Superior temporal gyrus (tissue), 1 donor: ENCODE data around the gene AXL.
A peak's percentile ranks its signal among the peaks of the same experiment; 100 is the strongest.
"Not testable (repeated sequence)": the region's sequence is repeated elsewhere in the genome, so short reads cannot be mapped to it uniquely, and the experiment has no call there.

Source experiments
- DNase-seq: peaks from one replicate; pipeline ENCODE4 v3.0.0-alpha.2; 2016; ENCODE audit errors: extremely low spot score

AXL gene

DNA sequence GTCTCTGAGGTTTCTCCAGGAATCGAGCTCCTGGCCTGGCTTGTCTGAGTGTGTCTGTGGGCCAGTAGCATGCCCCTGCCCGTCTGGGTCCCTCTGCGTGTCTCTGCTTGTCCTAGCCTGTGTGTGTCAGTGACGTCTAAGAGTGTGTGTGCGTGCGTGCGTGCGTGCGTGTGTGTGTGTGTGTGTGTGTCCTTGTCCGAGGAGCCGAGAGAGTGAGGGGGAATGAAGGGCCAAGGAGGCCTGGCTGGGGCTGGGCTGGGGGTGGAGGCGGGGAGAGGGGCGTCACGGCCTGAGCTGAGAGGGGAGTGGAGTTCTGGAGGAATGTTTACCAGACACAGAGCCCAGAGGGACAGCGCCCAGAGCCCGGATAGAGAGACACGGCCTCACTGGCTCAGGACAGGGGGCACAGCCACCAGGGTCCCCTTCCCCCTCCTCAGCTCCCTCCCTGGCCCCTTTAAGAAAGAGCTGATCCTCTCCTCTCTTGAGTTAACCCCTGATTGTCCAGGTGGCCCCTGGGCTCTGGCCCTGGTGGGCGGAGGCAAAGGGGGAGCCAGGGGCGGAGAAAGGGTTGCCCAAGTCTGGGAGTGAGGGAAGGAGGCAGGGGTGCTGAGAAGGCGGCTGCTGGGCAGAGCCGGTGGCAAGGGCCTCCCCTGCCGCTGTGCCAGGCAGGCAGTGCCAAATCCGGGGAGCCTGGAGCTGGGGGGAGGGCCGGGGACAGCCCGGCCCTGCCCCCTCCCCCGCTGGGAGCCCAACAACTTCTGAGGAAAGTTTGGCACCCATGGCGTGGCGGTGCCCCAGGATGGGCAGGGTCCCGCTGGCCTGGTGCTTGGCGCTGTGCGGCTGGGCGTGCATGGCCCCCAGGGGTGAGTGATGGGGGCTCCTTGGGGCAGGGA is at the start of gene AXL:
Gene AXL, plus strand, starts transcription at position 609 of the 893 bp plus-strand sequence. Its CDS starts 170 bp downstream, at position 779.
- DNase-seq, result no peak

GRCh38 chr19:41172297-41173164 is 46.5 kb upstream of the AXL start:
- no peak for DNase-seq

DNA sequence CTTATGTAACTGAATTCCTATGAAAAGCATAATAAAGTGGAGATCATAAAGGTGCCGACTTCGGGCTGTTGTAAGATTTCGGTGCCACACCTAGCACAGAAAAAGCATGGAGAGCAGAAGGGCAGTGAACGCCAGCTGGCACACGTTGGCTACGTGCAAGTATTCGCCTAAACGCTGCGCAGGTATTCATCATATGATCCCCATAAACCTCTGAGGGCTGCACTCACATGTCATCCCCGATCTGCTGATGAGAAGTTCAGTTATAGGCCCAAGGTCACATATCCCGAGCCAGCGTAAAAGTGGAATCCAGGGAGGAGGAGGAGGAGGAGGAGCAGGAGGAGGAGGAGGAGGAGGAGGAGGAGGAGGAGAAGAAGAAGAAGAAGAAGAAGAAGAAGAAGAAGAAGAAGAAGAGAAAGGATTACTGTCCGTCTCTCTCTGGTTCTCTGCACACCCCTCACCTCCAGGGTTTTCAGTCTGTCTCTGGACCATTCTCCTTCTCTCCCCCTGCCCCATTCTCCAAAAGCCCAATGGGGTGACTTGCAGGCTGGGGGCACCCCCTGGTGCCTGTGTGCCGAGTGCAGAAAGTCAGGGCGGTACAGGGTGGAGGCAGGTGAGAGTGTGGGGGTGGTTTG is 44.6 kb upstream of the AXL start:
- no peak for DNase-seq

GRCh38 chr19:41175801-41176777 is 42.9 kb upstream of the AXL start:
- DNase-seq, result peak; percentile 14

GRCh38 chr19:41180173-41180572 is 38.9 kb upstream of the AXL start:
- DNase-seq, result not testable (repeated sequence)

DNA sequence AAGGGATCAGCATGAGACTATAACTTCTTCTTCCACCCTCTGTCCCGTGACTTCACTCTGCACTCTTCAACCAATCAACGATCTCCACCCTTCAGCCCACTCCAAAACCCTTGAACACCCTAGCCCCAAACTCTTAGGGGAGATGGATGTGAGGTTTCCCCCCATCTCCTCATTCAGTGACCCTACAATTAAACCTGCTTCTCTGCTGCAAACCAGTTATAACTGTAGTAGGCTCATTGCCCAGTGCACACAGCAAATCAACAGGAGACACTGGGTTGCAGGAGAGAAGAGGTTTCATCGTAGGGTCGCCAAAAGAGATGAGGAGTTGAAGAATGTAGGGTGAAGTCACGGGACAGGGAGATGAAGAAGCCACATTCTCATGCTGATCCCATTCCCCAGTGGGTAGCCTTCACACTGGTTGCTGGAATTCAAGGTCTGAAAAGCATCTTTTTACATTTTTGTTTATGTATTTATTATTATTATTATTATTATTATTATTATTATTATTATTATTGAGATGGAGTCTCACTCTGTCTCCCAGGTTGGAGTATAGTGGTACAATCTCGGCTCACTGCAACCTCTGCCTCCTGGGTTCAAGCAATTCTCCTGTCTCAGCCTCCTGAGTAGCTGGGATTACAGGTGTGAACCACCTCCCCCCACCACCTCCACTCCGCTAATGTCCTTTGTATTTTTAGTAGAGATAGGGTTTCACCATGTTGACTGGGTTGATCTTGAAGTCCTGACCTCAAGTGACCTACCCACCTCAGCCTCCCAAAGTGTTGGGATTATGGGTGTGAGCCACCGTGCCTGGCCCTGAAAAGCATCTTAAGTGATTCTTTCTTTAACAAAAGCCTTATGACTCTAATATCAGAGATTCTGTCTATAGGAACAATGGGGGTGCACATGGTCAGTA is 31.8 kb upstream of the AXL start:
- DNase-seq, result no peak

DNA sequence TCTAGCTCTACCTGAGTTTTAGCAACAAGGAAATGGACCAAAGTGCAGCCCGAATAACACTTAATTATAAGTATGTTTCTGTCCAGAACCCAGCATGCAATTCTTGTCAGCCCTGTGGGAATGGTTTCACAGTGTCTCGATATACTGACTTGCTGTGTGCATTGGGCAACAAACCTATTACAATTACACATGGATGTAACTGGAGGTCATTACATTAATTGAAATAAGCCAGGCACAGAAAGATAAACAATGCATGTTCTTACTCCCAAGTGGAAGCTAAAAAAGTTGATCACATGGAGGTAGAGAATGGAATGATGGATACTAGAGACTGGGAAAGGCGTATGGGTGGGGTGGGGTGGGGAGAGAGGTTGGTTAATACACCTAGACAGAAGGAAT is 31.1 kb upstream of the AXL start:
- DNase-seq, result no peak

DNA sequence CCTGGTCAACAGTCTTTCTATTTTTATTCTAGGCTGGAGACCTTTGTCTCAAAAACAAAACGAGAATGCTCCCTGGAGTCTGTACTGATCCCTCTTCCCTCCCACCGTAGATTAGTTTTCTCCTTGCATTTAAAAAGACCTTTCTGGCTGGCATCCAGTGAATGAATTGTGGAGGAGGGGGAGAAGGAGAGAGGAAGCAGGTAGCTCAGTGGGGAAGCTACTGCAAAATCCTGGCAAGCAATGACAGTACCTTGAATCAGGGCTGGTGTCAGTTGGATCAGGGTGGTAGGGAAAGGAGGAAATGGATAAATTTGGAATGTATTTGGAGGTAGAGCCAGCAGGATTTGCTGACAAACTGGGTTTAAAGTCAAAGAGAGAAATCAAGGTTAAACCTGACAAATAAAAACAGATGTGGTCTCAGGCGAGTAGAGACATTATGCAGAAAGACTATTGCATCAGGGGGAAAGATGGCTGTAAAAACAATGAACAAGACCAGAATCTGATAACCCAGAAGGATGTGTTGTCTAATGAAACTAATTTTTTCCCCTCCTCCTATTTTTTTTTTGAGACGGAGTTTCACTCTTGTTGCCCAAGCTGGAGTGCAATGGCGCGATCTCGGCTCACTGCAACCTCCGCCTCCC is 29.5 kb upstream of the AXL start:
- no peak for DNase-seq

- no peak for DNase-seq
Measured at GRCh38 chr19:41192574-41193429, 26.2 kb upstream of the AXL start, which contains the start of gene CYP2S1. Gene CYP2S1, plus strand, starts transcription at chr19:41193219. Its CDS starts 46 bp downstream, at chr19:41193265.

DNA sequence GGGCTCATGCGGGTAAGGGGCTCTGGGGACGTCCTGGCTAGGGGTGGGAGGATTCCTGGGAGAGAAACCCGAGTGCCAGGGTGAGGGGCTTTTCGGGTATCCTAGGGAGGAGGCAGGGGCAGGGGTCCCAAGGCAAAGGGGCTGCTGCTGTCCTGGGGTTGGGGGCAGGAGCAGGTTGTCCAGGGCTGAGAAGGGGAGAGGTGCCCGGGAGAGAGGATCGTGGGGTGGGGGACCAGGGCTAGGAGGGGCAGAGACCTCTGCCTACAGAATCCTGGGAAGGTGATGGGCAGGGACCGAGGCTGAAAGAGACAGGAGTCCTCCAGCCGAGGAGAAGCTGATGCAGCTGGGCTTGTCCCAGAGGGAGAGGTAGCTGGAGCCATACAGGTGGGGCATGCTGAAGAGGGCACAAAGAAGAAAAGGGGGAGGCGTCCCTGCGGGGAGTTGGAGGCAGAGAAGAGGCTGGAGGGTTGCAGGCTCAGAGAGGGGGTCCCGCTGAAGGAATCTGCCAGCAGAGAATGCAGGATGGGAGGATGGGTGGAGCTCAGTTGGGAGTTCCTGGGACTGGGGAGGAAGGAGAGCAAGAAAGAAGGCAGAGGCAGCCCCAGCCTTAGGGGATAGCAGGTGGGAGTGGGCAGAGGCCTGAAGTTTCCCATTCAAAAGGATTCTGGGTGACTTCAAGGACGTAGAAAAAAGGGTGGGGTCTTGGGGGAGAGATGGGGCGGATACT is 25.4 kb upstream of the AXL start:
- no peak for DNase-seq

GRCh38 chr19:41194157-41194552 is 24.9 kb upstream of the AXL start:
- no peak for DNase-seq

DNA sequence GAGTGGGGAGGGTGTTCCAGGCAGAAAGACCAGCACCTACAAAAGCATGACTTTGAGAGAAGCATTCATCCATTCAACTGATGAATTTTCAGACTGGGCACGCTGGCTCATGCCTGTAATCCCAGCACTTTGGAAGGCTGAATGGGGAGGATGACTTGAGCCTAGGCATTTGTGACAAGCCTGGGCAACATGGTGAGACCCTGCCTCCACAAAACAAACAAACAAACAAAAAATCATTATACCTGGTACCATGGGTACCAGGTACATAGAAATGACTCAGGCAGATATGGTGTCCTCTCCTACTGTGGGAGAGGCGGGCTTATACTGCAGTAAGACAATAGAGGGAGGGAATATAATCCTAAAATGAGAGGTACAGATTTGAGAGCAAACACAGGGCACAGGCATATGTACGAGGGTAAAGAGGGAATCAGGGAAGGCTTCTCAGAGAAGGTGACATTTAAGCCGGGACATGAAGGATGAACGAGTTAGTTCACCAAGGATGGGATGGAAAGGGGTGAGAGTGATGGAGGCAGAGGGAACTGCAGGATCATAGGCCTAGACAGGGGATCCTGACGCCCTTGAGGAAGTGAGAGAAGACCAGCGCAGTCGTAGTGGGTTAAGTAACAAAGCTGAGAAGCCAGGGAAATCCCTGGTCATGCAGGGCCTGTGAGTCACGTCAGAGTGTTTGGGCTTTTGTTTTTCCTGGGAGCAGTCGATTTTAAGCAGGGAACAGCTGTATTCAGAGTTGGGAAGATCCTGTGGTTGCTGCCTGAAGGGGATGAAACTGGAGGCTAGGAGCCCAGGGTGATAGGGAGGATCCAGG is 23.1 kb upstream of the AXL start:
- no peak for DNase-seq

DNA sequence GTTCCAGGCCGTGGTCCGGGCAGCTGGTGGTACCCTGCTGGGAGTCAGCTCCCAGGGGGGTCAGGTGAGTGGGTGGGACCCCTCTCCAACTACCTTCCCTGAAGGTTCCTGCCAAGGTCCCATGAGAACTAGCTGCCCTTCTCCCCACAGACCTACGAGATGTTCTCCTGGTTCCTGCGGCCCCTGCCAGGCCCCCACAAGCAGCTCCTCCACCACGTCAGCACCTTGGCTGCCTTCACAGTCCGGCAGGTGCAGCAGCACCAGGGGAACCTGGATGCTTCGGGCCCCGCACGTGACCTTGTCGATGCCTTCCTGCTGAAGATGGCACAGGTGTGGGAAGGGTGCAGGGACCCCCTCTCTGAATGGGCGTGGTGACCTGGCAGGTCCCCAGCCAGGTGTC is 20.5 kb upstream of the AXL start:
- no peak for DNase-seq

DNA sequence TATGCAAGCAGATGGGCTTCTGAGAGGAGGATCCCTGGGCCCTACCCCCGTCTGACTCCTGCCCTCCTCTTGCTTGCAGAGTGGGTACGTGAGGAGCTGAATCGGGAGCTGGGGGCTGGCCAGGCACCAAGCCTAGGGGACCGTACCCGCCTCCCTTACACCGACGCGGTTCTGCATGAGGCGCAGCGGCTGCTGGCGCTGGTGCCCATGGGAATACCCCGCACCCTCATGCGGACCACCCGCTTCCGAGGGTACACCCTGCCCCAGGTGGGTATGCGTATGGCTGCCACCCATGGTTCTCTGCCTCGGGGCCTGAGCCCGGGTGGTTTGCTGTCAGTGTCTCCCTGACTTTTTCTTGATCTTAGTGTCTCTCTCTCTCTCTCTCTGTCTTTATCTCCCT is 15.7 kb upstream of the AXL start:
- DNase-seq, result no peak

DNA sequence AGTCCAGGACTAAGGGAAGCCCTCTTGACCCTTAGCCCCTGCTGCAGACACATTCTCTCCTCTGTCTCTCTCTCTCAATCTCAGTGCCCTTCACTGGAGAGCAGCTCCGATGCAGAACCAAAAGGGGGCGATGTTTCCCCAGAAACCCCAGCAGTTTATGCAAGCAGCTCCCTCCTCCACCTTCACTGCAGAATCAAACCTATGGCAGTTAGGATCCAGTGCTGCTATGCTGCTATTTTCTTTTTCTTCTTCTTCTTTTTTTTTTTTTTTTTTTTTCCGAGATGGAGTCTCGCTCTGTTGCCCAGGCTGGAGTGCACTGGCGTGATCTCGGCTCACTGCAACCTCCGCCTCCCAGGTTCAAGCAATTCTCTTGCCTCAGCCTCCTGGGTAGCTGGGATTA is 14.7 kb upstream of the AXL start:
- peak; percentile 87 for DNase-seq

- DNase-seq, result no peak
Measured at GRCh38 chr19:41205995-41206394, 13.0 kb upstream of the AXL start.

- DNase-seq, result no peak
Measured at GRCh38 chr19:41206456-41206855, 12.6 kb upstream of the AXL start.
